Vagina (tissue), 2 donors: ENCODE results near the gene ANAPC10. TPM values are rescaled to one million over a fixed set of nuclear protein-coding genes. Genes with fewer than 3 reads are reported as not detected.

Experiments used
- DNase-seq, 2 donors: peaks; one replicate each; pipeline ENCODE4 v3.0.0-alpha.2; 2017; ENCODE audit errors: extremely low spot score in 2 of 2
- H3K27ac ChIP-seq: fragments of 200-600 bp; sonication (generic); one replicate; pipeline ENCODE4 v1.5.1; 2019
- H3K27me3 ChIP-seq: fragments of 200-600 bp; sonication (generic); one replicate; pipeline ENCODE4 v1.5.1; 2019
- H3K36me3 ChIP-seq, 2 donors: fragments of 200-600 bp; sonication (generic); one replicate each; pipeline ENCODE4 v1.5.1; 2017 to 2019
- H3K4me1 ChIP-seq: fragments of 200-600 bp; sonication (generic); one replicate; pipeline ENCODE4 v1.5.1; 2019
- H3K4me3 ChIP-seq, 2 donors: fragments of 200-600 bp; sonication (generic); 1 replicate in 1 of 2; 2 replicates in 1 of 2; pipeline ENCODE4 v1.5.1; 2016 to 2019
- H3K9me3 ChIP-seq: fragments of 200-600 bp; sonication (generic); one replicate; pipeline ENCODE4 v1.5.1; 2019
- POLR2A ChIP-seq, 2 donors: fragments of 450-650 bp; IDR thresholded peaks; one replicate each; pipeline ENCODE4 v1.6.1; 2017; ENCODE audit warnings: antibody characterized with exemption in 2 of 2, mild to moderate bottlenecking in 2 of 2, moderate library complexity in 2 of 2
- POLR2AphosphoS5 ChIP-seq, 2 donors: sonication (generic); formaldehyde crosslinking; IDR thresholded peaks; one replicate each; pipeline ENCODE4 v1.9.0; 2017; ENCODE audit warnings: antibody characterized with exemption in 2 of 2, mild to moderate bottlenecking in 2 of 2, low read depth in 1 of 2; ENCODE audit not compliant: insufficient read depth in 1 of 2
- intact Hi-C: fragments of 100-400 bp; cut with DNase I; formaldehyde crosslinking; loops from one replicate; pipeline ENCODE4 v1.15.1; 2023
- total RNA-seq: library from RNA; depleted of rRNA; stranded (reverse); fragments of >200 nt; gene quantifications from one replicate; pipeline ENCODE4 v1.2.3, GENCODE V29; 2016
- TF ChIP-seq, protein P1 (sequence below), 3 experiments: fragments of 450-650 bp in 2 of 3; fragments of 200-600 bp in 1 of 3; sonication (generic) in 1 of 3; IDR thresholded peaks; one replicate each; pipeline ENCODE4 v1.5.1; 2017 to 2019; ENCODE audit warnings: antibody characterized with exemption in 3 of 3, mild to moderate bottlenecking in 2 of 3, moderate library complexity in 2 of 3

Gene ANAPC10
- total RNA-seq, 1 donor from 2014 or later, result 17.4 TPM

DNA sequence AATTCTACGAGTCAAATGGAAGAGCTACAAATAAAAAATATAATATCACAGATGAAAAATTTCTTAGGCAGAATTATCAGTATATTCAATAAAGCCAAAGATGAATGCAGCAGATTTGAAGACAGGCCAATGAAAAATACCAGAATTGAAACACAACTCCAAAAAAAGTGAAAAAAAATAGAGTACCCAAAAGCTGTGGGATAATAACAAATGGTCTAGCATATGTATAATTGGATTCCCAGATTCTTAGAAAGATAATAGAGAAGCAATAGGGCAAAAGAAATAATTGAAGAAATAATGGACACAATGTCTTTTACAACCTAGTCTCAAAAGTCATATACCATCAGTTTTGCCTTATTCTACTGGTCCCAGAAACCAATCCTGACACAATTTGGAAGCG is 4.4 kb downstream of the ANAPC10 start:
- no peak for TF ChIP-seq POLR2A (IDR thresholded peaks at IDR 0.05)
- TF ChIP-seq, protein P1, sequence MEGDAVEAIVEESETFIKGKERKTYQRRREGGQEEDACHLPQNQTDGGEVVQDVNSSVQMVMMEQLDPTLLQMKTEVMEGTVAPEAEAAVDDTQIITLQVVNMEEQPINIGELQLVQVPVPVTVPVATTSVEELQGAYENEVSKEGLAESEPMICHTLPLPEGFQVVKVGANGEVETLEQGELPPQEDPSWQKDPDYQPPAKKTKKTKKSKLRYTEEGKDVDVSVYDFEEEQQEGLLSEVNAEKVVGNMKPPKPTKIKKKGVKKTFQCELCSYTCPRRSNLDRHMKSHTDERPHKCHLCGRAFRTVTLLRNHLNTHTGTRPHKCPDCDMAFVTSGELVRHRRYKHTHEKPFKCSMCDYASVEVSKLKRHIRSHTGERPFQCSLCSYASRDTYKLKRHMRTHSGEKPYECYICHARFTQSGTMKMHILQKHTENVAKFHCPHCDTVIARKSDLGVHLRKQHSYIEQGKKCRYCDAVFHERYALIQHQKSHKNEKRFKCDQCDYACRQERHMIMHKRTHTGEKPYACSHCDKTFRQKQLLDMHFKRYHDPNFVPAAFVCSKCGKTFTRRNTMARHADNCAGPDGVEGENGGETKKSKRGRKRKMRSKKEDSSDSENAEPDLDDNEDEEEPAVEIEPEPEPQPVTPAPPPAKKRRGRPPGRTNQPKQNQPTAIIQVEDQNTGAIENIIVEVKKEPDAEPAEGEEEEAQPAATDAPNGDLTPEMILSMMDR (IDR thresholded peaks at IDR 0.05), result no peak
- no peak for TF ChIP-seq POLR2AphosphoS5 (IDR thresholded peaks at IDR 0.05; ENCODE audit: insufficient read depth in 1 of 2, low read depth in 1 of 2)
- H3K36me3 ChIP-seq, result peaks cover 0 to 29% of the 10 kb centered on the region in 2 donors

DNA sequence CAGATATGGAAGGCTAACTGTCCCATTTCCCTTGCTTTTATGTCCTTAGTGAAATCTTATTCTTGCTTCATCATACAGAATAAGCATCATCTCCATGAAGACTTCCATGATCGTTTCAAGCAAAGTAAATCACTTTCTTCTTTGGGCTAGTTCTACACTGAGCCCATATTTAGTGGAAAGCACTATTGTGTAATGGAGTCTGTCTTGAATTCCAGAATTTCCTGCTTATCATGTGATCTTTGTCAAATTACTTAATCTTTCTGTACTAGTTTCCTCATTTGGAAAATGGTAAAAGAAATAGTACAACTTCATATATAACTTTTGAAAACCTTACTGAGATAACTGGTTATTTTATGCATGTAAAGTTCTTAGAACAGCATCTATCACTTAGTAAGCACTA is 7.6 kb downstream of the ANAPC10 start:
- TF ChIP-seq, protein P1 (IDR thresholded peaks at IDR 0.05), result no peak
- no peak for TF ChIP-seq POLR2AphosphoS5 (IDR thresholded peaks at IDR 0.05; ENCODE audit: insufficient read depth in 1 of 2, low read depth in 1 of 2)
- TF ChIP-seq POLR2A (IDR thresholded peaks at IDR 0.05), result no peak
- intact Hi-C loops, result no loop called here
- Histone ChIP-seq H3K4me3 (no peak overlapping the region), H3K27ac (no peak overlapping the region), H3K36me3 (peaks cover 0 to 32% of the 10 kb centered on the region in 2 donors), H3K9me3 (no peaks in the 10 kb centered on the region), H3K4me1 (no peaks in the 10 kb centered on the region), H3K27me3 (no peaks in the 10 kb centered on the region)
- DNase-seq, result no peak

More for the DNA sequence above, 4.4 kb downstream of the ANAPC10 start:
- Histone ChIP-seq H3K27ac (no peak overlapping the region), H3K4me3 (no peak overlapping the region), H3K4me1 (peaks cover 15% of the 10 kb centered on the region), H3K27me3 (no peaks in the 10 kb centered on the region), H3K9me3 (no peaks in the 10 kb centered on the region)
- no peak for DNase-seq
- intact Hi-C loops, result no loop called here

DNA sequence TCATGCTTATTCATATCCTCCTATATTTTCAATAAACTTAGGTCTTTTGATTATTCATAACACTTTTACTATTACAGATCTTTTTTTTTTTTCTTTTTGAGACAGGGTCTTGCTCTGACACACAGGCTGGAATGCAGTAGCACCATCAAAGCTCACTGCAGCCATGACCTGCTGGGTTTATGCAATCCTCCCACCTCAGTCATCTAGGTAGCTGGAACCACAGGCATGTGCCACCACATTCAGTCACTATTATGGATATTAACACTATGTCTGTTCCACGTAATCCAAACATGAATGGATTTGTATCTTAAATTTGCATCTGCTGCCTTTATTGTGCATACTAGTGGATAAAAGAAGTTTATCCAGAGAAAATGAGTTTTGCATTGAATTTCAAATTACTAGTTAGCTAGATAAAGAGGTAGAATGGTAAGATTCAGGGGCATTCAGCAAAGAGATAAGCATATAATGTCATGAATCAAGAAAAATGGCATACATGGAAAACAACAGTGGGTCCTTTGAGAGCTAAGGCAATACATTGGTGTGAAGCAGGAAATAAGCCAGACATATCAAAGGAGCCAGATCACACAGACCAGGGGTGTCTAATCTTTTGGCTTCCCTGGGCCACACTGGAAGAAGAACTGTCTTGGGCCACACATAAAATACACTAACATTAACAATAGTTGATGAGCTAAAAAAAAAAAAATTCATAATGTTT is 13.9 kb downstream of the ANAPC10 start:
- TF ChIP-seq POLR2A (IDR thresholded peaks at IDR 0.05), result no peak
- TF ChIP-seq, protein P1 (IDR thresholded peaks at IDR 0.05), result no peak
- no peak for TF ChIP-seq POLR2AphosphoS5 (IDR thresholded peaks at IDR 0.05; ENCODE audit: insufficient read depth in 1 of 2, low read depth in 1 of 2)
- no peak for DNase-seq
- no peaks in the 10 kb centered on the region for H3K27me3 ChIP-seq
- peaks cover 0 to 9% of the 10 kb centered on the region in 2 donors for H3K36me3 ChIP-seq
- no peaks in the 10 kb centered on the region for H3K9me3 ChIP-seq
- intact Hi-C loops, result no loop called here
- H3K4me3 ChIP-seq, result no peak overlapping the region
- no peaks in the 10 kb centered on the region for H3K4me1 ChIP-seq
- no peak overlapping the region for H3K27ac ChIP-seq

DNA sequence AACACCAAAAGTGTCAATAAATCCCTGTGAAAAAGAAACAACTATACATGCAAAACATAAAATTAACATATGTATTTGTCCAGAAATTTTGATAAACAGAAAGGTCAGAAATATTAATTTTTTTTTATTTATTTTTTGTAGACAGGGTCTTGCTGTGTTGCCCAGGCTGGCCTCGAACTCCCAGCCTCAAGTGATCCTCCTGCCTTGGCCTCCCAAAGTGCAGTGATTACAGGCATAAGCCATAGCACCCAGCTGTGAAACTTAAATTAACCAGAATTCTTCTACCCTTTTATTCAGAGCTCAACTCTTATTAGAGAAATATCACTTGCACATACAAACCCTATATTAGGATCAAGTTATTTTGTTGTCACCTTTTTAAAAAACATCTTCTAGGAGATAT is 16.2 kb downstream of the ANAPC10 start:
- no peak overlapping the region for H3K4me3 ChIP-seq
- no peaks in the 10 kb centered on the region for H3K27me3 ChIP-seq
- no peaks in the 10 kb centered on the region for H3K4me1 ChIP-seq
- H3K9me3 ChIP-seq, result no peaks in the 10 kb centered on the region
- no peak for DNase-seq
- intact Hi-C loops, result no loop called here
- TF ChIP-seq, protein P1 (IDR thresholded peaks at IDR 0.05), result no peak
- TF ChIP-seq POLR2A (IDR thresholded peaks at IDR 0.05), result no peak
- TF ChIP-seq POLR2AphosphoS5 (IDR thresholded peaks at IDR 0.05; ENCODE audit: insufficient read depth in 1 of 2, low read depth in 1 of 2), result no peak
- no peak overlapping the region for H3K27ac ChIP-seq
- peaks cover 0 to 4% of the 10 kb centered on the region in 2 donors for H3K36me3 ChIP-seq

DNA sequence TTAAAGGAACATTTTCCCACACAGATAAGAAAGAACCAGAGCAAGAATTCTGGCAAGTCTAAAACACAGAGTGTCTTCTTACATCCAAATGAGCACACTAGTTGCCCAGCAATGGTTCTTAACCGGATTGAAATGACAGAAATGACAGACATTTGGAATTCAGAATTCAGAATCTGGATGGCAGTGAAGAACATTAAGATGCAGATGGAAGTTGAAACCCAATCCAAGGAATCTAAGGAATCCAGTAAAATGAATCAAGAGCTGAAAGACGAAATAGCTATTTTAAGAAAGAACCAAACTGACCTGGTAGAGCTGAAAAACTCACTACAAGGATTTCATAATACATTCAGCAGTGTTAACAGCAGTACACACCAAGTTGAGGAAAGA is 21.5 kb downstream of the ANAPC10 start:
- Histone ChIP-seq H3K4me3 (no peak overlapping the region), H3K27me3 (no peaks in the 10 kb centered on the region), H3K4me1 (no peaks in the 10 kb centered on the region), H3K36me3 (peaks cover 0 to 3% of the 10 kb centered on the region in 2 donors), H3K27ac (no peak overlapping the region), H3K9me3 (no peaks in the 10 kb centered on the region)
- TF ChIP-seq POLR2A (IDR thresholded peaks at IDR 0.05) (no peak), POLR2AphosphoS5 (IDR thresholded peaks at IDR 0.05; ENCODE audit: insufficient read depth in 1 of 2, low read depth in 1 of 2) (no peak)
- TF ChIP-seq, protein P1 (IDR thresholded peaks at IDR 0.05), result no peak
- no peak for DNase-seq
- intact Hi-C loops, result loop anchor here (5.0 kb wide), 1 partner anchor 1944 kb away; no protein-coding TSS in a partner anchor
